NCI-H510A (cell line): ENCODE measurements around the gene PTPN4.
"Not testable (repeated sequence)": the region's sequence is repeated elsewhere in the genome, so short reads cannot be mapped to it uniquely, and the experiment has no call there.

Experiments used
- DNase-seq: peaks from one replicate; lab custom pipeline; 2025; lab: John Stamatoyannopoulos, UW

PTPN4 gene

DNA sequence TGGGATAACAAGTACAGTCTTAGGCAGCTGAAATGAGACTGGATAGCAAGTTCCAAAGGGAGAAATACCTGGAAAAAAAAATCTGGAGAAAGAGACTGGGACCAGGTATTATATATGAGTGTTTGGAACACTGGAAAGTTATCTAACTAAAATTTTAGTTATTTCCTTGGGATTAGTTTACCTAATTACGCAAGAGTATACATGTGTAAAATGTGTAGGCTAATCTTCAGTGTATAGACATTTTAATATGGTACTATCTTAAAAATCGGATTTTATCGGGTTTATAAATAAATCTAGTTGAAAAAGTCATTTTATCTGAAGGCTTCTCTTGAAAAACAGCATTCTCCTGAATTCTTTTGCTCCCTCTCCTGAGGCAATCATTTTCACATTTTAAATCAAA is 257.1 kb downstream of the PTPN4 start:
- DNase-seq, result no peak

DNA sequence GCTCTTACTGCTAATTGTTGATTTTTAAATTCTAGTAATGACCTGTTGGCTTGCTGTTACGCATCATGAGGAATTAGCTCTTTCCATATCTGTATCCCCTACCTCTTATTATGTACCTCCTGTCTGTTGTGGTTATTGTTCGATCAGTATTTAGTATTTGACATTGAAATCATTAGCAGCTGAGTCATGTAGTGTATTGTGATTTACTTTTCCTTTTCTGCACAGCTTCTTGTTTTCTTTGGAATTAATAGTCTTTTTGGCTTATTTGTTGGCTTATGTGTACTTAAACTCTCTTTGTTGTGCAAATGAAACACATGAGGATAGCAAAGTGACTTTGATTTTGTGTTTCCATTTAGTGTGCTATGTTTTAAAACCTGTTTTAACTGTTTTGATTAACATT is 257.5 kb downstream of the PTPN4 start:
- DNase-seq, result no peak

DNA sequence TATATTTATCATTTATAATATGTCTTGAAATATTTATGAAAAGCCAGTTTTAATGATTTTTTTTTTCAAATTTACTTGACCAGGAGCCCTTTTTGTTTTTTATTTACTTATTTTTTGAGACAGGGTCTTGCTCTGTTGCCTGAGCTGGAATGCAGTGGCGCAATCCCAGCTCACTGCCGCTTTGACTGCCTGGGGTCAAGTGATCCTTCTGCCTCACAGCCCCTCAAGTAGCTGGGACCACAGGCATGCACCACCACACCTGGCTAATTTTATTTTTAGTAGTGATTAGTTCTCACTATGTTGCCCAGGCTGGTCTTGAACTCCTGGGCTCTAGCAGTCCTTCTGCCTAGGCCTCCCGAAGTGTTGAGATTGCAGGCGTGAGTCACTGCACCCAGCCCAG is 258.8 kb downstream of the PTPN4 start:
- DNase-seq, result no peak

DNA sequence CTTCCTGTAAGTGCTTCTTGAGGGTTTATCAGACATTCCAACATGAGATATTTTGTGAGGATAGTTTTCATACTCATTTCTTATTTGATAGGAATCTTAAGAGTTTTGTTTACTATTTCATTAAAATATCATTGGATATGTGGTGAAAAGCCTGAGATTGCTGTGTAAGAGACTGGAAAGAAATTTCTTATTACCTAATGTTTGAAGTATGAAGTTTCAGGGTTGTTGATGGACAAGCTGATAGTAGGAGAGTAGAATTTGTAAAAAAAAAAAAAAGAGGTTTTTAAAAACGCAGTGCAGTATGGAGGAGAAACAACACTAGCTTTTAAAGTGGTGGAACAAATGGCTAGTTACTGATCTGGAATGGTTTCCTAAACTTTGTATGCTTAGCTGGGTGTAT is 260.8 kb downstream of the PTPN4 start:
- no peak for DNase-seq

DNA sequence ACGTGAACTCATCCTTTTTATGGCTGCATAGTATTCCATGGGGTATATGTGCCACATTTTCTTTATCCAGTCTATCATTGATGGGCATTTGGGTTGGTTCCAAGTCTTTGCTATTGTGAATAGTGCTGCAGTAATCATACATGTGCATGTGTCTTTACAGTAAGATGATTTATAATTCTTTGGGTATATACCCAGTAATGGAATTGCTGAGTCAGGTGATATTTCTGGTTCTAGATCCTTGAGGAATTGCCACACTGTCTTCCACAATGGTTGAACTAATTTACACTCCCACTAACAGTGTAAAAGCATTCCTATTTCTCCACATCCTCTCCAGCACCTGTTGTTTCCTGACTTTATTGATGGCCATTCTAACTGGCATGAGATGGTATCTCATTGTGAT is 262.8 kb downstream of the PTPN4 start:
- DNase-seq, result not testable (repeated sequence)

DNA sequence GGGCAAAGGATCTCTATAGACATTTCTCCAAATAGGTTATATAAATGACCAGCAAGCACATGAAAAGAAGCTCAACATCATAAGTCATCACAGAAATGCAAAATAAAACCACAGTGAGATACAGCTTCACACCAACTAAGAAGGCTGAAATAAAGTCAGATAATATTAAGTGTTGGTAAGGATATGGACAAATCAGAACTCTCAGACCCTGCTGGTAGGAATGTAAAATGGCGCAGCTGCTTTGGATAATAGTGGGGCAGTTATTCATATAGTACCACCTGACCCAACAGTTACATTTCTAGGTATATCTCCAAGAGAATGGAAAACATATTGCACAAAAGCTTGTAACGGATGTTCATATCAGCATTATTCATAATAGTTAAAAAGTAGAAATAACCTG is 267.2 kb downstream of the PTPN4 start:
- DNase-seq, result no peak

DNA sequence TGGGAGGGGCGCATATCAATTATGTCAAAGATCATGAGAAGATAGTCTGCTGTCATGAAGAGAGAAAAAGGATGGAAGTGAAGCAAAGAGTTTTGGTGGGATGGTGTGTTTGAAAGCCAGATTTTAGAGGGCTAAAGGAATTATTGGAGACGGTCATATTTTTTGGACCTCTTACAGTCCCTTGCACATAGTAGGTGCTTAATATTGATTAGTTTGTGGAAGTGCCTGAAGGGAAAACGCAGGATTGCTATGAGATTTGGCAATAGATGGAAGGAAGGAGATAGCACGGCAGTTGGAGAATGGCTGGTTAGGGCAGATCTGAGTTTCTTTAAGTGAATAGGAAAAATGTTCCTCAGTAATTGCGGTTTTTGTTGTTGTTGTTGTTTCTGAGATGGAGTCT is 269.1 kb downstream of the PTPN4 start:
- no peak for DNase-seq

DNA sequence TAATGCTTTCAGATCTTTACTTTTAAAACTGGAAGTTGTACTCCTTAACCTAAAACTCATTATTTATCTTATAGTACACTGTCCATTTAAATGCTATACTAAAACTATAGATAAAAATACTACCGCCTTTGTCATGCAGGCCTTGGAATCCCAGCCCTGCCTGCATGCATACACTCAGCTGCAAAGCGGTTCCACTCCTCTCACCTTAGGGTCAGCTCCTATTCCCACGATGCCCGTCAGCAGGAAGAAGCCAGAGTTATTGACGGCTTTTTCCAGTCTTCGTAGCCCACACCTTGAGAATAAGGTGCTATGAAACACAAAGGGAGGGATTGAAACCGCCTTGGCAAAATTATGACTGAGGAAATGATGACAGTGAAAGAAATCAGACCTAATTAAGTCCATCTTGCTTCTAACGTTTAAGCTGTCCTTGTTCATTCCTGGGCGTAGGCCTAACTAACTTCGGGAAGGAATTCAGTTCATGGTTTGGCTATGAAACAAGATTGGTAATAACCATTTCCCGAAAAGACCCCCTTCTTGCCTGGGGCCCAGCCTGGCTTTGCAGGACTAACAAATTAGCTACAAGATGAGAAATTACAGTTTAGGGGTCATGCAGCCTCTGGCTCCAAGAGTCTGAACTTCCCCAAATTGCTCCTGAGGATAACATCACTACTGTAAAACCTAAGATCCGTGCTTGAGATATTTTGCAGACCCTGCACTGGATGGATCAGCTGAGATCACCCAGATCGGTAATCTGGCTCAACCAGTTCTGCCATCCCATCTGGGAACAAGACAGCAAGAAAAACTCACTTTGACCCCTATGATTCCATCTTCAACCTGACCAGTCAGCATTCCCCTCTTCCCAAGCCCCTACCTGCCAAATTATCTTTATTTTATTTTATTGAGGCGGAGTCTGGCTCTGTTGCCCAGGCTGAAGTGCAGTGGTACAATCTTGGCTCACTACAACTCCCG is 270.2 kb downstream of the PTPN4 start:
- DNase-seq, result no peak

DNA sequence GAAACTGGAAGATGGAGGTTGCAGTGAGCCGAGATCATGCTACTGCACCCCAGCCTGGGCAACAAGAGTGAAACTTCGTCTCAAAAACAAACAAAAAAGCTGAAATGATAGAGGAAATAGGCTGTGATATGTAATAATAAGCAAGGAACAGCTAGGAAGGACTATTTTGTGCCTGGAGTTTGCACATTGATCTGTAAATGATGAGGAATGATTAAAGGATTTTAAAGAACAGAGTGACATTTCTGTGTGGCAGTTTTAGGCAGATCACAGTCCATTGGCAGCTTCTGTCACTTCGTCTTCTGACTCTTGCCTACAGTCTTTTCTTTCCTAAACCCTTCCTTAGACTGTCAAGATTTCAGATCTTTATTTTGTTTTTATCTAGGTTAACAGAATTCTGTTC is 272.6 kb downstream of the PTPN4 start:
- no peak for DNase-seq
